Gastroesophageal sphincter (tissue), 3 donors: ENCODE data around the gene ZNF385D.

Experiments
- CTCF ChIP-seq, 4 experiments: fragments of 200-600 bp in 2 of 4; fragments of 450-650 bp in 2 of 4; sonication (generic) in 1 of 4; IDR thresholded peaks; one replicate each; pipeline ENCODE4 v1.5.1; 2017 to 2019; ENCODE audit warnings: antibody characterized with exemption in 4 of 4, mild to moderate bottlenecking in 2 of 4, moderate library complexity in 2 of 4
- EP300 ChIP-seq: sonication (generic); formaldehyde crosslinking; IDR thresholded peaks from one replicate; pipeline ENCODE4 v1.6.1; 2017; ENCODE audit warnings: antibody characterized with exemption, mild to moderate bottlenecking
- POLR2A ChIP-seq, 2 donors: fragments of 450-650 bp; IDR thresholded peaks; one replicate each; pipeline ENCODE4 v1.6.1; 2017; ENCODE audit warnings: antibody characterized with exemption in 2 of 2, mild to moderate bottlenecking in 2 of 2, moderate library complexity in 1 of 2

GRCh38 chr3:21738935-21739702 lies 11.9 kb downstream of the ZNF385D start:
- no peak for TF ChIP-seq EP300
- no peak for TF ChIP-seq CTCF (IDR thresholded peaks at IDR 0.05)
- TF ChIP-seq POLR2A (IDR thresholded peaks at IDR 0.05), result no peak
